NCI-H69 (cell line): ENCODE measurements around the gene PRRT2.

Experiments
- DNase-seq: peaks from one replicate; lab custom pipeline; 2025; lab: John Stamatoyannopoulos, UW

Gene PRRT2

DNA sequence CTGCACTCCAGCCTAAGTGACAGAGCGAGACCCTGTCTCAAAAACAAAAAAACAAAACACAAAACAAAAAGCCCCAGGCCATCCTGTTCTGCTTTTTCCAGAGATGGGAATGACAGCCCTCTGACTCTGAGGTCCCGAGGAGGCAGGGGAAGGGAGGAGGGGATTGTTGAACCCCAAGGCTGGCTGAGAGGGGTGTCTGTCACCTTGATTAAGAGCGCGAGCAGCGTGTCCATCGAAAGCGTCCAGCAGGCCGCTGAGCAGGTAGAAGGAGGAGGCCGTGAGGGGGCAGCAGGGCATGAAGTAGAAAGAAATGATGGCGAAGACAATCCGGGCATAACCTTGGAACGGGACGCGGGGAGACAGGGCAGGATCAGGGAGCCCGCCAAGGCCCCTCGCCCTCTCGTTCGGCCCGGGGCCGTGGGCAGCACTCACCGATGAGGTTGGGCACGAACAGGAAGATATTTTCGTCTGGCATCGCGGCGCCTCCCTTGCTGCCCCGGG is 50.4 kb downstream of the PRRT2 start:
- peak; percentile 47 for DNase-seq

DNA sequence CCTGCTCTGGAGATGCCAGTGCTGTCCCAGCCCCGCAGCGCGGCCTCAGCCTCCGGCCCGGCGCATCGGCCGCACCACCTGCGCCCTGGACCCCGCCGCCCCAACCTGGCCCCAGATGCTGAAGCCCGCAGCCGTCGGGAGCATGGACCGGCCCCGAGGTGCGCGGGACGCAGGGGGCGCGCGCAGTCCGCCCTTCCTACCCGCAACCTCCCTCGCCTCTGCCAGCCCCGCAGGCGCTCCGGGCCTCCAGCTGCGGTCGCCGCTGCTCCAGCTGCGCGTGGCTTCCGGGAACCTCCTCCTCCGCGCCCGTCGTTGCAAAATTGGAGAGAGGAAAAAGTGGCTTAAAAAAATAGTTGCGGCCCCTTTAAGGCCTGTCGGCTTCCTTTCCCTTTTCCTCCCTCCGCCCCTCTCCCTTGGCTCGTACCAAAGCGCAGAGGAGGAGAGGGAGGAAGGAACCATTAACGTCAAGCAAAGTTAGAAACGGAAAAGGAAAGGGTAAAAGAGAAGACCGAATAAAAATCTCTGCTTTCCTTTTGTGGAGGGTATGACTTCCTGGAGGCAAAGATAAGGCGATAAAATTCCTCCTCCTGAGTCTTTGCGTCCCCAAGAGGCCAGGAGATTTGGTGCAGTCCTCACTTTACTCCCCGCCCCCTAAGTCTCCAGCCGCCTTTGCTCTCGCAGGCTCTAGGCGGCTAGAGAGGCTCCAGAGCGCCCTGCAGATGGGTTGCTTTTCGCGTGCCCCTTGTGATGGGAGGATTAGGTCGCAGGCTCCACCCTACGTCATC is 51.1 kb downstream of the PRRT2 start, which contains the start of gene CDIPT:
Gene CDIPT, minus strand, starts transcription at position 343 of the 785 bp plus-strand sequence. CDS start 369 bp downstream, outside the sequence.
- peak; percentile 99 for DNase-seq

DNA sequence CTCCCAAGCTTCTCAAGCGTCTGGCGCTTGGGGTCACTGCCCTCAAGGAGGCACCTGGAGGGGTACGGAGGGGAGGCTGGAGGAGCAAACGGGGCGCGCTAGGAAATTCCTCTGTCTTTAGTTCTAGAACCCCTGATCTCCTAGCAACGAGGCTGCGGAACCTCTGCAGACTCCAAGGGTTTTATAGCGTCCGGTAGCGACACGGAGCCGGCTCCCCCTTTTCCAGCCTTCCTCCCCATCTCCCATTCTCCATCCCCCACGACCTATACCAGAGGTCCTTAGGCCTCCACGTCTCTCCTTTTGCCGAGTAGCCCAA is 51.6 kb downstream of the PRRT2 start:
- DNase-seq = no peak

DNA sequence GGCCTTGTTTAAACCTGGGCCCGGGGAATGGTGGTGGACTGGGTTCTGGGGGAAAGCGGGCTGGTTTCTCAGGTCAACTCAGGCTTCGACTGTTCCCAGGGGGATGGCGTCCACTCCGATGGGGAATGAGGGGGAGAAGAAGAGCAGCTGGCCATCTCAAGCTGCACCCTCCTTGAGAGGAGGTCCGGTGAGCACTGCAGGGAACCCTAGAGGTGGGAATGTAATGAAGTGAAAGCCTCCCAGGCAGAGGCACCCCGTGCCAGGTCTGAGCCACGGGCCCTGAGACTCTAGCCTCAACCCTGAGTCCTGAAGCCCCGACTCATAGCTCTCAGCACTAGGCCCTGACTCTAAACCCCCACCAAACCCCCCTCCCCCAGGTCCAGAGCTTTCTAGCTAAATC is 52.2 kb downstream of the PRRT2 start:
- DNase-seq = no peak
